ENCODE results near the gene VSTM4.

- TF ChIP-seq TCF7L2 (IDR thresholded peaks at IDR 0.05; ENCODE audit: borderline replicate concordance, extremely low read depth, insufficient read depth, insufficient read length) (no peak), CTCF (IDR thresholded peaks at IDR 0.05 in 2 of 3, conservative IDR thresholded peaks at IDR 0.05 in 1 of 3; ENCODE audit: borderline replicate concordance in 1 of 3, insufficient read depth in 1 of 3, low read depth in 2 of 3, low read length in 2 of 3) (no peak), FOSL1 (IDR thresholded peaks at IDR 0.05; ENCODE audit: low read depth) (no peak), EZH2phosphoT487 (IDR thresholded peaks at IDR 0.05; ENCODE audit: borderline replicate concordance) (no peak), SRF (IDR thresholded peaks at IDR 0.05; ENCODE audit: low read depth) (no peak), REST (IDR thresholded peaks at IDR 0.05; ENCODE audit: low read depth) (no peak), MAX (IDR thresholded peaks at IDR 0.05) (no peak), RAD21 (IDR thresholded peaks at IDR 0.05; ENCODE audit: low read depth) (no peak)
Observed at GRCh38 chr10:49047128-49047639, 68.1 kb downstream of the VSTM4 start.
